NCI-H446 (cell line): ENCODE results near the gene GPRIN2.
"Not testable (repeated sequence)": the region's sequence is repeated elsewhere in the genome, so short reads cannot be mapped to it uniquely, and the experiment has no call there.

Source experiments
- DNase-seq, 2 experiments: peaks; one replicate each; lab custom pipeline; 2025; lab: John Stamatoyannopoulos, UW

GPRIN2 gene

DNA sequence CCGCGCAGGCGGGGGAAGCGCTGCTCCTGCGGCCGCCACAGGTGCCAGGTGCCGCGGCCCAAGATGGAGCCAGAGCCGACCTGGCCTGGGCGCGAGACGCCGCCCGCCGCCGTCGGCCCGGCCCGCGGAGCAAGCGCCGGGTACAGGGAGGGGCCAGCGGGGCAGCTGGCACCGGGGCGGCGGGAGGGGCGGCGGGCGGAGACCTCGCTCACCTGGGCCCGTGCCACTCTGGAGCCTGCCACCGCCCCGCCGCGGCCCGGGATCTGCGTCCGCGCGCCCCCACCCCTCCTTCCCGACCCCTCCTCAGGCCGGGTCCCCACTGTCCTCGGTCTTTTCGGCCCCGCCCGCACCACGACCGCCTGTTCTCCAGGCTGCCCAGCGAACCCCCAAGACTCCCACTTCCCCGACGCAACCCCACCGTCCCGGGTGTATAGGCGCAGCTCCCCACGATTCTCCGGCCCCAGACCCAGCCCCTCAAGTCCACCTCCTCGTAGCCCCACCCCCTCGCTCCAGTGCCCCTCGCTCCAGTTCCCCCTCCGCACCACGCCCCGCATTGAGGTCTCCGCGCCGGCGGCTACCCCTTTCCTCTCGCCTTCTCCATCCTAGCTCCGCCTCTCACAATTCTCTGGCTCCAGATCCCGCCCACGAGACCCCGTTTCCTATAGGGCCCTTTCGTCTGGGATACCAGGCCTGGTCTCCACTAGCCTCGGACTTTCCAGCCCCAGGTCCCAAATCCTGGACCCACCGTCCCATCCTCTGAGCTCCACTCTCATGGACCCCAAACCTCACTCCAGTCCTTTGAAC is at the start of gene GPRIN2:
GPRIN2 (minus strand) TSS at position 144 of the 804 bp plus-strand sequence. CDS start 5,922 bp downstream, outside the sequence.
- DNase-seq: no peak

DNA sequence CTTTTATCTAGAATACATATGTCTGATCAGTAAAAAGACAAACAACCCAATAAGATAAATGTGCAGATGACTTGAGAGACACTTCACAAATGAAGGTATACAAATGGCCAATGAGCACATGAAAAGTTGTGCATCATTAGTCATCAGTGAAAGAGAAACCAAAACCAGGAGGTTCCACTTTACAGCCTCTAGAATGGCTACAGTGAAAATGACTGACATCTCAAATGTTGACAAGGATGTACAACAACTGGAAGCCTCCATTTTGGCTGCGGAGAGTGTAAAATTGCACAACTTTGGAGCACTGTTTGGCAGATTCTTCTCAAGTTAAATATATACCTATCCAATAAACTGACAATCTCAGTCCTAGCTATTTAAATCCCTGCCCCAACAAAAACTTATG is 44.1 kb upstream of the GPRIN2 start:
- DNase-seq: not testable (repeated sequence)

DNA sequence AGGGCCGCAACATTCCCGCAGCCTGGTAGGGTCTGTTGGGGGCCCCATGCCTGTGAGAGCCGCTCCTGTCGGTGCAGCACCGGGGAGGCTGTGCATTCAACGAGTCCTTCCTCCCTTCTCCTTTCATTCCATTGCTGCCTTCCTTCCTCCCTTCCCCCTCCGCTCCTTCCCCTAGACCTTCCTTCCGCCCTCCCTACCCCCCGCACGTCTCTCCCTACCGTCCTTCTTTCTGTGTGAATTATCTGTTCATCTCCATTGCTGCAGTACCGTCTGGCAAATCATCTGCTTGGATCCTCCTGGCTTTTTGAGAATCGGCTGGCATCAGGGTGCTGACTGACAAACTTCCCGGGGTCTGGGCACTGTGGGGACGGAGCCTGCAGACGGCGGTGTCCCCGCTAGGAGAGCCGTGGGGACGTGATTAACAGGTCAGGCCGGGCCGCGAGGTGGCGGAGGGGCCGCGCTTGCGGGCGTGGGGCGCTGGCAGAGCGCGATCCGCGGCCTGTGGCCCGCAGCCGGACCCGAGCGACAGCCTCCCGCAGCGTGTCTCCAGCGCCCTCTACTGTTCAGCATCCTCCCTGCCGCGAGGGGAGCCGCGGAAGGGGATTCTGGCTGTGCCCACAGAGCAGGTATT is 41.3 kb upstream of the GPRIN2 start:
- DNase-seq: not testable (repeated sequence)

DNA sequence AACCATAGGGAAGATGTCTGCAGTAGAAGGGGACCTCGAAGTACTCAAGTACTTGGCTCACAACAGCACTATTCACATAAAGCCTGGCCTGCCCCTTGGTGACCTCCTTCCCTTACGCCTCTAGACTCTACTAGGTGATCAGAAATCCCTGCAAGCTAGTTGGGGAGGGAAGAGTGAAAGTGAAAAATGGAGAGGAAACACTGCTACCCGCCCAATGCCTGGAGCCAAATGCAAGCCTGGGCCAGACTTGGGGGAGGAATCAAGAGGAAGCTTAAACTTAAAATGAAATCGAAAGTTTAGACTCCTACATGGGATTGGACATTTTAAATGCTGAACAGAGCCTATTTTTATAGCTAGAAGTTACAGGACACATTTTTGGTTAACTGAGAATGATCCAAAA is 40.1 kb upstream of the GPRIN2 start:
- DNase-seq: not testable (repeated sequence)

DNA sequence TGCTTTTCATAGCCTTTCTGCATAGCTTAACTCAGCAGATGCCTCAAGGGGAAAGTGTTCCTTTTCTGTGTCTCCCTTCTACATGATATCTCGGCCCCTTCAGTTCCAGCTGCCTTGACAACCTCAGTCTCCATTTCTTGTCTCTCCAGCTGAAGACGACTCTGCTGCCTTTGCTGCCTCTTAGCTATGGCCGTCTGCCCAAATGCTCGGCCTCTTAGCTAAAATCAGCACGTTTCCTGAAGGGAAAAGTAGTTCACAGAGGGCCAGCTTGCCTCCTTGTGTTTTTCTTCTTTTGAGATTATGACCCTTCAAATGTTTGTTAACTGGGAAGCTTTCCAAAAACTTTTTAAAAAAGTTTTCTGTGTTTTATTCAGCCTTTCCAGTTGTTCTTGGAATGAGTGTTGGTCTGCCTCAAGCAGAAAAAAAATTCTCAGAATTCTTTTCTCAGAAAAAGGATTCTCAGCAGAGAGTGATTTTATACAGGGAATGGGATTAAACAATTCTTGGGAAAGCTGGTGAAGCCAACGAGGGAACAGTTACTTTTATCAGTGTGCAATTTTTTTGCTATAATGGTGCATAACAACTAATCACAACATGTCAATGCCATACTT is 38.1 kb upstream of the GPRIN2 start:
- DNase-seq: not testable (repeated sequence)

DNA sequence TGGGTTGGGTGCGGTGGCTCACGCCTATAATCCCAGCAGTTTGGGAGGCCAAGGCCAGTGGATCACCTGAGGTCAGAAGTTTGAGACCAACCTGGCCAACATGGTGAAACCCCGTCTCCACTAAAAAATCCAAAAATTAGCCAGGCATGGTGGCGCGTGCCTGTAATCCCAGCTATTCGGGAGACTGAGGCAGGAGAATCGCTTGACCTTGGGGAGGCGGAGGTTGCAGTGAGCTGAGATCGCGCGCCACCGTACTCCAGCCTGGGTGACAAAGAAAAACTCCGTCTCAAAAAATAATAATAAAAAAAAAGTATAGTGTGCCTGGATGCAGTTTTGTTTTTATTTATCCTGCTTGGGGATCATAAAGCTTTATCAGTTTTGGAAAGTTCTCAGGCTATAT is 36.8 kb upstream of the GPRIN2 start:
- DNase-seq: not testable (repeated sequence)

DNA sequence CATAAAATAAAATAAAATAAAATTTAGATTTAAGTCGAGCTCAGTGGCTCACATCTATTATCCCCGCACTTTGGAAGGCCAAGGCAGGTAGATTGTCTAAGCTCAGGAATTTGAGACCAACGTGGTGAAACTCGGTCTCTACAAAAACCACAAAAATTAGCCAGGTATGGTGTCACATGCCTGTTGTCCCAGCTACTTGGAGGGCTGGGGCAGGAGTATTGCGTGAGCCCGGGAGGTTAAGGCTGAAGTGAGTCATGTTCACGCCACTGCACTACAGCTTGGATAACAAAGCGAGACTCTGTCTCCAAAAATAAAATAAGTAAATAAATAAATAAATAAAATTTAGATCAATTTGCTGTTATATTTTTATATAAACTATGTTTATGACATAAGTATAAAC is 34.6 kb upstream of the GPRIN2 start:
- not testable (repeated sequence) for DNase-seq

DNA sequence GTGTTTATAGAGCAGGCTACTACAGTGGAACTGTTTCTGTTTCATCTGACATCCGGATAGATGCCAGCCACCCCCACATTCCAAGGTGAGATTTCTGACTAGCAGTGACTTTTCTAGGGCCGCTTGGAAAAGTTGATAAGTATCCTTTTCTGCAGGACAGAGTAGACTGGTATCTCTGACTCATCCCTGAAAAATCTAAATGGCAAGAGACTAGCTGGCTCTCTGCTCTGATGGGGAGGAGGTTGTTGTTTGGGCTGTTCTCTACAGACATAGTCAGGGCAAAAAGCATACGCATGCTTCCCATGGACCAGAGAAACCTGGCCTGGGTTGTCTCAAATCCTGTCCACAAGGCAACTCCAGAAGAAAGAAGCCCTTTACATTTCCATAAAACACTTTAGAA is 33.1 kb upstream of the GPRIN2 start:
- DNase-seq: not testable (repeated sequence)

DNA sequence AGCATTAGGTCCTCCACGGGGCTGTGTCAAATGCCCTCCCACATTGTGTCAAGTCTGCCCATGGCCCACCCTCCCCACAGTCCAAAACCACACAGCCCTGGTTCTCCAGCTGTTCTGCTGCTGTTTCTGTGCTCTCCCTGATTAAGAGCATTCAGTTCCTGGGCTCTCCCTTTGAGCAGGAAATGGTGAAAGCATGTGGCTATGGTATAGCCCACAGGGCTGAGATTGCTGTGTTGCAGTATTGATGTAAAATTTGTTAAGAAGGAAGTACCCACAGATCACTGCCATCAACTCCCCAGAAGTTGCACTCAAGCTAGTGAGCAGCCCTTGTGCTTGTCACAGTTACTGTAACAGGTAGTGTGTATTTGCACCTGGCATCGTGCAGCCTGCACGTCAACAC is 31.8 kb upstream of the GPRIN2 start:
- DNase-seq: not testable (repeated sequence)

DNA sequence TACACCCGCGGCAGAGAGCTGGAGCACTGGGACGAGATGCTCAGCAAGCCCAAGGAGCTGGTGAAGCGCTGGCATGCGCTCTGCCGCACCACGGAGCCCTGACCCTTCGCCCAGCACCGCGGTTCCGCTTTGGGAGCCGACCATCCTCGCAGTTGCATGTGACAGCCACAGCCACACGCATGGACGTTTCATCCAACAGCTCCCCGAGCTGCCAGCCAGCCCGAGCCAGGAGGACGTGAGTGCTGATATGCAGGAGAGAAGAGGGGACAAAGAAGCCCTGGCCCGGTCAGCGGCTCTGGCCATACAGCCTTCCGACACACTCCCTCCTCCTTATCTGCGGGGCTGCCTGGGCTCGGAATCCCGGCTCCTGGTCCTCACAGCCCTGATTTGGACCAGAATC is 31.1 kb upstream of the GPRIN2 start:
- DNase-seq: not testable (repeated sequence)

DNA sequence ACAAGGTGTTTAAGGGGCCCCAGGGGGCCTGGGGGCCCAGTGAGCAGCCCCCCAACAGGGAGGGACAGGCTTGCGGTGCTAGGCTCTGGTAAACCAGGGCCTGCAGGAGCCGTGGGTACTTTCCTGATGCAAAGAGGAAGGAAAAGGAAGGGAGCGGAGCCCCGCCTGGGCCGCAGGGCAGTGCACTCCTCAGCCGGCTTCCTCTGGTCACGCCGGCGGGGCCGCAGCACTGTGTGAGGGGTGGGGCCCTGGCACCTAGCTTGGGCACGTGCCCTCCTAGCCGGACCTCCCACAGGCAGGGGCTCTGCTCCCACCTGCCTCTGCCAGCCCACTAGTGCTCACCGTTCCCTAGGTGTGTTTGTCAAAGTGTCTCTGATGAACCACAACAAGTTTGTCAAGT is 28.8 kb upstream of the GPRIN2 start:
- not testable (repeated sequence) for DNase-seq

DNA sequence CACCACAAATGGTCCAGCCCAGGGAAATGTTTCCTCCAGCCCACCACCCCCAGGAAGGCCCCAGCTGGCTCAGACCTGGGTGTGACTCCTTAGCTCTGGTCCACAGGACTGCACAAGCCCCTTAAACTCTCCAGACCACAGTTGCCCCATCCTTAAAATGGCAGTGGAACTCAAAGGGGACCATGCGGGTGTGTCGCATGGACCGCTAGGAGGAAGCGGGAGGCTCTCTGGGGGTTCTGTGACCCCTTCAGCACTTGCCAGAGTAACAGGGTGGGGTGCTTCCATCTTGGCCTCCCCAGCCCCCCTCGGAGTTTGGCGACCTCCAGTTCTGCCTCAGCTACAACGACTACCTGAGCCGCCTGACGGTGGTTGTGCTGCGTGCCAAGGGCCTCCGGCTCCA is 27.7 kb upstream of the GPRIN2 start:
- DNase-seq: not testable (repeated sequence)

DNA sequence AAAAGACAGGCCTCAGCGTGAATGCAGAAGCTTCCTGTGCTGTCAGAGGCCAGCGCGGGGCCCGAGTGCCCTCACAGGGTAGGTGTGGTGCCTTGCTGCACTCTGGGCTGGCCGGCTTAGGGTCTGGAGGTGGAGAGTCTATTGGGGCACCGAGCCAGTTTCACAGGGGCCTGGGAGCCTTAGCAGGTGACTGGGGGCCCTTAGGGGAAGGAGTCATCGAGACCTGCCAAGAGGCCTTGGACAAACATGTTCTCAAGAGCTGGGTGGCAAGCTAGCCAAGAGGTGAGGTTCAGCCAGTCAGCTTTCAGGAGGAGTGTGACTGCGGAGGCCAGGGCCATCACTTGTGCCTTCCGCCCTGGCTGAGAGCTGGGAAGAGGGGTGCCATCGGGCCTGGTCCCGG is 26.1 kb upstream of the GPRIN2 start:
- DNase-seq: not testable (repeated sequence)

DNA sequence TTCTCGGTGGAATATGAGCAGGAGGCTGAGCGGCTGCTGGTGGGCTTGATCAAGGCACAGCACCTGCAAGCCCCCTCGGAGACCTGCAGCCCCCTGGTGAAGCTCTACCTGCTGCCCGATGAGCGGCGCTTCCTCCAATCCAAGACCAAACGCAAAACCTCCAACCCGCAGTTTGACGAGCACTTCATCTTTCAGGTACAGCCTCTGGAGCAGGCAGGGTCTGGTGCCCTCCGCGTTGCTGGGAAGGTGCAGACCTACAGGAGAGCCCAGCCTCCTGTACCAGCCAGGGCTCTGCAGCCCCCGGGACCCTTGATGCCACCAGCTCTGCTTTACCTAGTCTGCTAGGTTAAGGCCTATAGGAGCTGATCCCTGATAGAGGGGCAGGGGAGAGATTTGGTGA is 25.5 kb upstream of the GPRIN2 start:
- not testable (repeated sequence) for DNase-seq

DNA sequence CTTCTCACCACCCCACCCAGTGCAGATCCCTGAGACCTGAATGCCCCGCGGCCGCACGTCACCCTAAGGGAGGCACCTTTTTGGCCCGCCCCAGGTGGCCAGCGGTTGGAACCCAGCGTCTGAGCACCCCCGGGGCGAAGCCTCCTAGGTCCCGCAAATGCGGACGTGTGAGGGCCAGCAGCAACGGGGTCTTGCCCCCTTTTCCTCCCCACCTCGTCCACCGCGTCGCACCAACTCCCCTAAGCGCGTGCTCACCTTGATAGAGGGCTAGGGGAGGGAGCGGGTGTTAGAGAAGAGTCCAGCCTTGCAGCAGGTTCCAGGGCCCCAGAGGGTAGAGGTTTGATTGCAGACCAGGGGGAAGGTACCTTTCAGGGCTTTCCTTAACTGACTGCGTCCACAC is 22.9 kb upstream of the GPRIN2 start:
- DNase-seq: not testable (repeated sequence)

DNA sequence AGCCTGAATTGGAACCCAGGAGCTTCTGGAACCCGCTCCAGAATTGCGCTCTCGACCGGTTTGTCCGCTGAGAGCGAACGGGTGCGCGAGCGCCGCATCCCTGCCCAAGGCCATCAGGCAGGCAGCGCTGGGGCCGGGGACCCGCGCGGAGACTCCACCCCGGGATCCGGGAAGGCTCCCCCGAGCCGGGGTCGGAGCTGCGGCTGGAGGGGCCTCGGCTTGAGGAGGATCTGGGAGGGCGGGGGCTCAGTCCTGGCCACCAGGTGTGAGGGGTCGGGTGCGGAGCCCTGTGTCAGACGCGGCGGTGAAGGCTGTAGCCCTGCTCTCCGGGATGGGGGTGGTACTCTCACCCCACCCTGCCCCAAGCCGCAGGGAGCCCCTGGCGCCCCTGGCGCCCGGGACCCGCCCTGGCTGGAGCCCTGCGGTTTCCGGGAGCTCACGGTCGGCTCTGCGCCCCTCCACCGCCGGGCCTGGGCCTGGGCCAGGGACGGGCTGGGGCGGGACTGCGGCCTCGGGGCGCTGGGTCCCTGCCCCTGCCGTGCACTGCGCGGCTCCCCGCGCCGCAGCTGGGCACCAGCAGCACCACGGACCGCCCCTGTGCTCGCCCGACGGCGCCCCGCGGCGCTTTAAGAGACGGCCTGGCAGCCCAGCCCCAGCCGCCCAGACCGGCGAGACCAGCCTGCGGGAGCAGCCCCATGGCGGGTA is 22.2 kb upstream of the GPRIN2 start, which contains the start of gene SYT15:
SYT15 (plus strand) TSS at position 655 of the 705 bp plus-strand sequence; CDS start at position 696, 41 bp downstream.
- not testable (repeated sequence) for DNase-seq

DNA sequence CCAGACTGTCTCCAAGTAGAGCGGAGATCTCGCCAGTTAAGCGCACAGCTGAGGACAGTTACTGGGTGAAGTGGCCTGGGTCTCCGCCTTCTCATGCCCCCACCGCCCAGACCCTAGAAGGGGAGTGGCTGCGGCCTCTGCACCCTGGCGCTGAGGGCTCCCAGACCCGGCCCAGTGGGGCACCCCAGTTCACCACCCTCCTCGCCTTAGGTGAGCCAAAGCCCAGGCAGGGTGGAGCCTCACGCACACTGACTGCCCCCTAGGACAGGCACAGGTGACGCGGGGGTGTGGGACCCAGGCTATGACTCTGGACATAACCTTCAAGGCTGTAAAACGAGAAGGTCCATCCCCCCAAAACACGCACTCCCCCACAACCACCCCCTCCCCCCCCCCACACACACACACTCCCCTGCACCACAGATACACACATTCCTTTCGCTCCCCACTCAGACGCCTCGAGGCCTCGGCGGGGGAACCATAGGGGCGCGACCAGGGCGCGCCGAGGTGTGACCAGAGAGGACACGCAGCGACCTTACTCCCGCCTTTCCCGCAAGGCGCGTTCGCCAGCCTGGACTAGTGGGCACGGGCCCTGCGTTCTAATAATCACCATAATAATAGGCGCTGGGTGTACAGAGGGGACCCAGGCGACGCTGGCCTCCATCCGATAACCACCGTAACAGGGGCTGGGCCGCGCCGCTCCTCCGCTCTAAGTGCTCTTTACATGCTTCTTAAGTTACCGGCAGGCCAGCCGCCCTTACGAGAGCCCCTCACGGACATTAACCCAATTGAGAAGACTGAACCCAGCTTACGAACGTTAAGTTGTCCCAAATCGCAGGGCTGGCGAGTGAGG is 21.4 kb upstream of the GPRIN2 start:
- not testable (repeated sequence) for DNase-seq

DNA sequence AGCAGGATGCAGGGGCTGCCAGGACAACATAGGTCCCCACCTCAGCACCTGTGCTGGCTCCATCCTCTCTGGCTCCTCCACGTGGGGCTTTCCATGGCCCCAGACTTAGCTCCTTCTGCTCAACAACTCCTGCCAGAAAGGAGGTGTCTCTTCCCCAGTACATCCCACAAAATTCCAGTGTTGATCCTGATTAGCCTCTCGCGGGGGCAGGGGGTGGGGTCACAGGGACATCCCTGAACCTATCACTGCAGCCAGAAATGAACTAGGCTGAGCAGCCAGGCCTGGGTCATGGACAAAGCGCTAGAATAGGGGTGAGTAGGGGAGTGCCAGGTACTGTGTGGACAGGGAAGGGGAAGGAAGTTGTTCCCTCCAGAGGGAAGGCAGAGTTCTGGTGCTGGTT is 17.4 kb upstream of the GPRIN2 start:
- DNase-seq: not testable (repeated sequence)

DNA sequence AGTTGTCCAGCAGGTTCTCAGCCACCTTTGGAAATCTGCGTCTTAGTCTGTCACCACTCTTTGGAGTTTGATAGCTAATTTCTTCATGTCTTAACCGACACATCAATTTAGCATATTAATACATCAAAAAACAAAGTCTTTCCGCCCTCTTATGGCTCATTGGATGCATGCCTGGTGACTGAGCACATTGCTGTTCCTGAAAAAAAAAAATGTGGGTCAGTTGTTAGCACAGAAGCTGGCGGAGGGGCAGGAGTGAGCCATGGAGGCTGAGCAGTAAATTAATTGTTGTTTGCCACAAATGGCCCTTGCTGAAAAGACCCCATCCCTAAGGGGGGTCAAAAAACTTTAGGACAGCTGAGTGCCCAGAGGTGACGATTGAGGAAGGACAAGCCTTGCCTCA is 16.9 kb upstream of the GPRIN2 start:
- DNase-seq: not testable (repeated sequence)

DNA sequence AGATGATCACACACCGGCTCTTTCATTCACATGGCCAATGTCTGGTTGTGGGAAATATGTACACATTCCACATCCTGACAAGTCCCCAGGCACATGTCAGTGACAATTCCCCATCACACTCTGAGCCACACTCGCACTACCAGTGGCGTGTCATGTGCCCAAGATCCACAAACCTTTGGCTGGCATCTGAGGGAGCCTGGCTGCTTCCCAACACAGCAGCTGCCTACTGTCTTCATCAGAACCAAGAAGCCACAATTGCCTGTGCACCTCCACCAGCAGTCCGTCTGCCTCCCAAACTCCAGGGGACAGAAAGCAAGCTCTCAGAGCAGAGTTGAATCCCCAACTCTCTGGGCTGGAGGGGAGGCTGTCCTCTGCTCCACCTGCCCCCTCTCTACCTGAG is 16.3 kb upstream of the GPRIN2 start:
- DNase-seq: not testable (repeated sequence)

DNA sequence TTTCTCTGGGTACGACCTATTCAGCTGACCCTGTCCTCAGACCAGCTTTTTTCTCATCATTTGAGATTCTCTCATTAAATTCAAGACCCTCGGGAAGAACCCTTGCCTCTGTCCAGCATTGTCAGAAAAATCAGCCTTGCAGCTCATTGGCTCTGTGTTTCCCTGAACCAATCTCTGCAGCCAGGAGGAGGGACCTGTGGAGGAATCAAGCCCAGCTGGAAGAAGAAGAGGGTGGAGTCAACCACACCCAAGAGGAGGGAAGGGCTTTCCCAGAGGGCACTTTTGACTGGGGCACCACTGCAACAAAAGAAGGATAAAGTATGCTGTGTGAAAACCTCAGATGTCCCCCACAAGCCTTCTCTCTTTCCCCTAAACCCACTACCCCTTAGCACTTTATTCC is 14.2 kb upstream of the GPRIN2 start:
- DNase-seq: not testable (repeated sequence)
